DND-41 (cell line): ENCODE results near the gene KRTAP5-4.
"Not testable (repeated sequence)": the region's sequence is repeated elsewhere in the genome, so short reads cannot be mapped to it uniquely, and the experiment has no call there.

Experiments used
- ATAC-seq: fragments of 200-7000 bp; cut with Tn5 transposase; 3 replicates; pipeline ENCODE4 v1.9.1; 2021; ENCODE audit warnings: low read depth; ENCODE audit not compliant: insufficient read depth
- DNase-seq: peaks from one replicate; pipeline ENCODE4 v3.0.0-alpha.2; 2020
- H2AFZ ChIP-seq: 2 replicates; pipeline ENCODE4 v1.6.0; 2012; ENCODE audit warnings: low read depth, low read length
- H3K27ac ChIP-seq: 2 replicates; pipeline ENCODE4 v1.5.1; 2012; ENCODE audit warnings: low read length, inconsistent platforms
- H3K27me3 ChIP-seq: fragments of 200-600 bp; sonication (generic); 2 replicates; pipeline ENCODE4 v1.6.0; 2012; ENCODE audit warnings: low read length, mild to moderate bottlenecking, inconsistent platforms; ENCODE audit not compliant: insufficient read depth, poor library complexity
- H3K36me3 ChIP-seq: 2 replicates; pipeline ENCODE4 v1.5.1; 2012; ENCODE audit warnings: low read length, inconsistent platforms; ENCODE audit not compliant: insufficient read depth
- H3K4me1 ChIP-seq: 2 replicates; pipeline ENCODE4 v1.5.1; 2012; ENCODE audit warnings: mild to moderate bottlenecking, low read length; ENCODE audit not compliant: insufficient read depth
- H3K4me2 ChIP-seq: 2 replicates; pipeline ENCODE4 v1.6.0; 2012; ENCODE audit warnings: mild to moderate bottlenecking, moderate library complexity, low read length, inconsistent platforms; ENCODE audit not compliant: insufficient read depth
- H3K4me3 ChIP-seq, 2 experiments: fragments of 200-600 bp in 1 of 2; shearing (Covaris generic) in 1 of 2; 2 replicates each; pipeline ENCODE4 v1.5.1; 2012 to 2016; ENCODE audit warnings: inconsistent platforms in 2 of 2, low read length in 2 of 2, mild to moderate bottlenecking in 2 of 2, low read depth in 1 of 2, moderate library complexity in 1 of 2
- H3K79me2 ChIP-seq: 2 replicates; pipeline ENCODE4 v1.6.0; 2012; ENCODE audit warnings: low read length, inconsistent platforms; ENCODE audit not compliant: insufficient read depth
- H3K9ac ChIP-seq: 2 replicates; pipeline ENCODE4 v1.6.0; 2012; ENCODE audit warnings: low read depth, mild to moderate bottlenecking, inconsistent platforms, low read length, moderate library complexity
- H3K9me3 ChIP-seq: 2 replicates; pipeline ENCODE4 v1.5.1; 2012; ENCODE audit warnings: low read length, moderate library complexity, mild to moderate bottlenecking, inconsistent platforms; ENCODE audit not compliant: insufficient read depth, severe bottlenecking
- H4K20me1 ChIP-seq: 2 replicates; pipeline ENCODE4 v1.6.0; 2012; ENCODE audit warnings: low read length; ENCODE audit not compliant: insufficient read depth
- EZH2 ChIP-seq: IDR thresholded peaks from 3 replicates; pipeline ENCODE4 v1.6.1; 2012; ENCODE audit warnings: borderline replicate concordance, low read depth, mild to moderate bottlenecking, moderate library complexity, low read length, inconsistent platforms; ENCODE audit not compliant: severe bottlenecking
- TF ChIP-seq, protein P1 (sequence below): IDR thresholded peaks from 2 replicates; pipeline ENCODE4 v1.5.1; 2012; ENCODE audit warnings: borderline replicate concordance, low read length, moderate library complexity, mild to moderate bottlenecking; ENCODE audit not compliant: poor library complexity, severe bottlenecking; ENCODE audit errors: extremely low read depth

KRTAP5-4 gene

GRCh38 chr11:1648653-1649420 is 26.9 kb upstream of the KRTAP5-4 start:
- no peak overlapping the region for H3K4me3 ChIP-seq
- H3K36me3 ChIP-seq = no peaks in the 10 kb centered on the region
- H3K9ac ChIP-seq = no peak overlapping the region
- TF ChIP-seq, protein P1, sequence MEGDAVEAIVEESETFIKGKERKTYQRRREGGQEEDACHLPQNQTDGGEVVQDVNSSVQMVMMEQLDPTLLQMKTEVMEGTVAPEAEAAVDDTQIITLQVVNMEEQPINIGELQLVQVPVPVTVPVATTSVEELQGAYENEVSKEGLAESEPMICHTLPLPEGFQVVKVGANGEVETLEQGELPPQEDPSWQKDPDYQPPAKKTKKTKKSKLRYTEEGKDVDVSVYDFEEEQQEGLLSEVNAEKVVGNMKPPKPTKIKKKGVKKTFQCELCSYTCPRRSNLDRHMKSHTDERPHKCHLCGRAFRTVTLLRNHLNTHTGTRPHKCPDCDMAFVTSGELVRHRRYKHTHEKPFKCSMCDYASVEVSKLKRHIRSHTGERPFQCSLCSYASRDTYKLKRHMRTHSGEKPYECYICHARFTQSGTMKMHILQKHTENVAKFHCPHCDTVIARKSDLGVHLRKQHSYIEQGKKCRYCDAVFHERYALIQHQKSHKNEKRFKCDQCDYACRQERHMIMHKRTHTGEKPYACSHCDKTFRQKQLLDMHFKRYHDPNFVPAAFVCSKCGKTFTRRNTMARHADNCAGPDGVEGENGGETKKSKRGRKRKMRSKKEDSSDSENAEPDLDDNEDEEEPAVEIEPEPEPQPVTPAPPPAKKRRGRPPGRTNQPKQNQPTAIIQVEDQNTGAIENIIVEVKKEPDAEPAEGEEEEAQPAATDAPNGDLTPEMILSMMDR = no peak
- no peak for TF ChIP-seq EZH2
- ATAC-seq (no peak), DNase-seq (no peak)
- H4K20me1 ChIP-seq = 0 out of 2 replicates have a peak, but pooled peaks cover 7% of the 10 kb centered on the region
- H3K4me2 ChIP-seq = no peak overlapping the region
- H3K27ac ChIP-seq = no peak overlapping the region
- 0 out of 2 replicates have a peak, but pooled peaks cover 4% of the 10 kb centered on the region for H3K4me1 ChIP-seq
- H3K9me3 ChIP-seq = no peaks in the 10 kb centered on the region
- H2AFZ ChIP-seq = no peak overlapping the region
- H3K79me2 ChIP-seq = no peaks in the 10 kb centered on the region
- no peaks in the 10 kb centered on the region for H3K27me3 ChIP-seq

DNA sequence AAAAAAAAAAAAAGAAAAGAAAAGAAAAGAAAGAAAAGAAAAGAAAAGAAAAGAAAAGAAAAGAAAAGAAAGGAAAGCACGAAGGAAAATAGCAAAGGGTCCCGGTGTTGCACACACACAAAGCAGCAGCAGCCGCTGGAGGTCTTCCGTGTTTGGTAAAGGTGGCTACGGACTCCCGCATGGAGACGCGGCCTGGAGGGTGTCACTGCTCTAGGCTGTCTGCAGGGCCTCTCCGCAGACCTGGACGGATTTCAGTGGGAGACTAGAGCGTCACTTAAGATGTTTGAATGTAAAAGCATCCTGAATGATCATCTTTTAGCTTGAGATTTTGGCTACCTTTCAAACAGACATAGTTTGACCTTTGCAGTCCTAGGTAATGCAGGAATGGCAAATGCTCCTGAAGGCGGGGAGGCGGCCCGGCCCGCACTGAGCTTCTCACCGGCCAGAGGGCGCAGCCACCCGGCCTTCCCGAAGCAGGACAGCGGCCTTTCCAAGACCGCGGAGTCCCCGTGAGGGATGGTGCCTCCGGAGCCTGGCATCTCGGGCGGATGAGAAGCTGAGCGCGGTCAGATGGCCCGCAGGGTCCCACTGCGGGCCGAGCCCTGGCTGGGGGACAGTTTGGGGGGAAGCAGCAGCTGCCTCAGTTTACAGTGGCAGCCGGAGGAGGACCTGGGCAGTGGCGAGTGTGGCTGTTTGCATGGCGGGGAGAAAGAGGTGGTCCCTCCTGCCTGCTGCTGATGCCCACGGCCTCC is 26.1 kb upstream of the KRTAP5-4 start:
- Histone ChIP-seq H3K79me2 (no peaks in the 10 kb centered on the region), H3K4me2 (no peak overlapping the region), H3K9me3 (no peaks in the 10 kb centered on the region), H3K36me3 (no peaks in the 10 kb centered on the region), H3K27me3 (no peaks in the 10 kb centered on the region), H3K4me1 (0 out of 2 replicates have a peak, but pooled peaks cover 4% of the 10 kb centered on the region), H3K9ac (no peak overlapping the region), H2AFZ (no peak overlapping the region), H3K27ac (no peak overlapping the region), H4K20me1 (0 out of 2 replicates have a peak, but pooled peaks cover 7% of the 10 kb centered on the region), H3K4me3 (no peak overlapping the region)
- no peak for DNase-seq
- TF ChIP-seq EZH2 = no peak
- TF ChIP-seq, protein P1 = no peak
- no peak for ATAC-seq

- not testable (repeated sequence) for H3K27ac ChIP-seq, ATAC-seq, H3K4me2 ChIP-seq, H3K27me3 ChIP-seq, H3K79me2 ChIP-seq, H3K4me3 ChIP-seq, H2AFZ ChIP-seq, H3K4me1 ChIP-seq, H3K9me3 ChIP-seq, H4K20me1 ChIP-seq, H3K36me3 ChIP-seq, H3K9ac ChIP-seq, DNase-seq
These were observed 24.6 kb upstream of the KRTAP5-4 start for GRCh38 chr11:1646540-1646939.

DNA sequence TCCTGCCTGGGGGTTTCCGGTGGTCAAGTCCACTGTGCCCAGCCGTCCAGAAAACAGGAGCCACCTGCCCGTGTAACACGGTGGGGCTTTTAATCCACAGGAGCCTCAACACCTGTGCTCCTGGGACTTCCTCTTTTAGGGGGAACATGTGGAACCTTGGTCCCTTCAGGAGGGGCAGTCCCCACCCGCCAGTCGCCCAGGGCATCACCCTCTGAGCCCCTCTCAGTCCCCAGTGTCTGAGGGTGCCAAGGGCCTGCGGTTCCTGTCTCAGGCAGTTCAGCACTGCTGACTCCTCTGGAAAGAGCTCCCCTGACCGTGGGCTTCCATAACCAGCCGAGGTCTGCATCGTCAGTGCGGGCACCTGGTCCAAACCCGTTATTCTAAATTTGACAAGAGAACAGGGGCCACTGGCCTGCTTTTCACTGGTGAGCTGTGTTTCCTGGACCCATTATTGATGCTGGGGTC is 23.5 kb upstream of the KRTAP5-4 start:
- H2AFZ ChIP-seq = no peak overlapping the region
- 0 out of 2 replicates have a peak, but pooled peaks cover 5% of the 10 kb centered on the region for H4K20me1 ChIP-seq
- H3K4me3 ChIP-seq = no peak overlapping the region
- no peaks in the 10 kb centered on the region for H3K36me3 ChIP-seq
- no peaks in the 10 kb centered on the region for H3K4me1 ChIP-seq
- no peaks in the 10 kb centered on the region for H3K9me3 ChIP-seq
- ATAC-seq (no peak), DNase-seq (no peak)
- H3K79me2 ChIP-seq = no peaks in the 10 kb centered on the region
- H3K9ac ChIP-seq = no peak overlapping the region
- H3K27ac ChIP-seq = no peak overlapping the region
- H3K27me3 ChIP-seq = peaks cover 3% of the 10 kb centered on the region
- no peak for TF ChIP-seq EZH2
- TF ChIP-seq, protein P1 = no peak
- no peak overlapping the region for H3K4me2 ChIP-seq
